WERI-Rb-1 (cell line): ENCODE measurements around the gene SMIM44.
"Not testable (repeated sequence)": the region's sequence is repeated elsewhere in the genome, so short reads cannot be mapped to it uniquely, and the experiment has no call there.

Source experiments
- DNase-seq: peaks from one replicate; pipeline ENCODE4 v3.0.0-alpha.2; 2020
- H3K27ac ChIP-seq: fragments of 250-450 bp; sonication (Bioruptor Pico); 2 replicates; pipeline ENCODE4 v1.5.1; 2020; ENCODE audit warnings: mild to moderate bottlenecking, moderate library complexity
- H3K27me3 ChIP-seq: fragments of 250-450 bp; sonication (Bioruptor Pico); 2 replicates; pipeline ENCODE4 v1.5.1; 2021; ENCODE audit warnings: mild to moderate bottlenecking, low read depth, moderate library complexity; ENCODE audit not compliant: insufficient read depth, severe bottlenecking
- H3K36me3 ChIP-seq: fragments of 250-450 bp; sonication (Bioruptor Pico); 2 replicates; pipeline ENCODE4 v1.5.1; 2020; ENCODE audit warnings: mild to moderate bottlenecking, moderate library complexity
- H3K4me3 ChIP-seq: 2 replicates; pipeline ENCODE4 v1.5.1; 2011; ENCODE audit warnings: low read depth, mild to moderate bottlenecking, control low read depth, low read length
- H3K9me3 ChIP-seq: fragments of 250-450 bp; sonication (Bioruptor Pico); 2 replicates; pipeline ENCODE4 v1.5.1; 2021; ENCODE audit warnings: mild to moderate bottlenecking, moderate library complexity; ENCODE audit not compliant: severe bottlenecking
- TF ChIP-seq, protein P1 (sequence below): IDR thresholded peaks from 2 replicates; pipeline ENCODE4 v1.5.1; 2011; ENCODE audit warnings: low read depth, mild to moderate bottlenecking, control low read depth, inconsistent platforms, low read length

SMIM44 gene

GRCh38 chr19:3456925-3457527 is 26.2 kb downstream of the SMIM44 start:
- Histone ChIP-seq H3K27me3 (no peaks in the 10 kb centered on the region), H3K36me3 (peaks cover 35% of the 10 kb centered on the region), H3K9me3 (no peaks in the 10 kb centered on the region), H3K4me3 (no peak overlapping the region), H3K27ac (no peak overlapping the region)
- no peak for DNase-seq
- TF ChIP-seq, protein P1, sequence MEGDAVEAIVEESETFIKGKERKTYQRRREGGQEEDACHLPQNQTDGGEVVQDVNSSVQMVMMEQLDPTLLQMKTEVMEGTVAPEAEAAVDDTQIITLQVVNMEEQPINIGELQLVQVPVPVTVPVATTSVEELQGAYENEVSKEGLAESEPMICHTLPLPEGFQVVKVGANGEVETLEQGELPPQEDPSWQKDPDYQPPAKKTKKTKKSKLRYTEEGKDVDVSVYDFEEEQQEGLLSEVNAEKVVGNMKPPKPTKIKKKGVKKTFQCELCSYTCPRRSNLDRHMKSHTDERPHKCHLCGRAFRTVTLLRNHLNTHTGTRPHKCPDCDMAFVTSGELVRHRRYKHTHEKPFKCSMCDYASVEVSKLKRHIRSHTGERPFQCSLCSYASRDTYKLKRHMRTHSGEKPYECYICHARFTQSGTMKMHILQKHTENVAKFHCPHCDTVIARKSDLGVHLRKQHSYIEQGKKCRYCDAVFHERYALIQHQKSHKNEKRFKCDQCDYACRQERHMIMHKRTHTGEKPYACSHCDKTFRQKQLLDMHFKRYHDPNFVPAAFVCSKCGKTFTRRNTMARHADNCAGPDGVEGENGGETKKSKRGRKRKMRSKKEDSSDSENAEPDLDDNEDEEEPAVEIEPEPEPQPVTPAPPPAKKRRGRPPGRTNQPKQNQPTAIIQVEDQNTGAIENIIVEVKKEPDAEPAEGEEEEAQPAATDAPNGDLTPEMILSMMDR = no peak

DNA sequence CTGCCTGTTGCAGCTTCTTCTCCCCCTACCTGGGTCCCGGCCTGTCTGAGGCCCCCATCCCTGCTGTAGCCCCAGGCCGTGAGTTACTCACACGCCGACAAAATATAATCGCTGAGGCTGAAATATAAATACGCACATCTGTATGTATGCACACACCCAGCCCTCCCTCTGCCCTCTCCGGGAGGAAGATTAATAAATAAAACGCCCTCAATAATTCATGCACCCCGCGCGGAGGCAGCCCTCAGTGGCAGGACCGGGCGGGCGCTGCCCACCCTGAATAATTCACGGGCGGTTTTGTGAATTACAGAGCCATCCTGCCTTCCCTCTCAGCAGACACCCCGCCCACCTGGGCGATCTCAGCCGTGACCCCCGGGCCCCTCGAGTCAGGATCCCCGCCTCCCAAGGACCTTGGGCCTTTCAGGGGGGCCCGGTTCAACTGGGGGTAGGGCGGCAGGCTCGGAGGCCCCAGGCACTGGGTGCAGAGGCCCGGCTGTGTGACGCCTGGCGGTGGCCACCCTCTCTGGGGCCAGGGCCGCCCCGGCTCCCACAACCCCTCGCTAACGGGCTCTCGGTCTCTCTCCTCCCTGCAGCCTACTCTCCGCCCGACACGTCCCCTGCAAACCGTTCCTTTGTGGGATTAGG is 27.2 kb downstream of the SMIM44 start:
- Histone ChIP-seq H3K9me3 (no peaks in the 10 kb centered on the region), H3K27ac (no peak overlapping the region), H3K27me3 (no peaks in the 10 kb centered on the region), H3K36me3 (peaks cover 35% of the 10 kb centered on the region), H3K4me3 (no peak overlapping the region)
- no peak for DNase-seq
- TF ChIP-seq, protein P1 = no peak

GRCh38 chr19:3455393-3455955 is 27.8 kb downstream of the SMIM44 start:
- H3K27ac ChIP-seq = no peak overlapping the region
- TF ChIP-seq, protein P1 = no peak
- no peaks in the 10 kb centered on the region for H3K27me3 ChIP-seq
- H3K9me3 ChIP-seq = no peaks in the 10 kb centered on the region
- no peak for DNase-seq
- no peak overlapping the region for H3K4me3 ChIP-seq
- peaks cover 41% of the 10 kb centered on the region for H3K36me3 ChIP-seq

DNA sequence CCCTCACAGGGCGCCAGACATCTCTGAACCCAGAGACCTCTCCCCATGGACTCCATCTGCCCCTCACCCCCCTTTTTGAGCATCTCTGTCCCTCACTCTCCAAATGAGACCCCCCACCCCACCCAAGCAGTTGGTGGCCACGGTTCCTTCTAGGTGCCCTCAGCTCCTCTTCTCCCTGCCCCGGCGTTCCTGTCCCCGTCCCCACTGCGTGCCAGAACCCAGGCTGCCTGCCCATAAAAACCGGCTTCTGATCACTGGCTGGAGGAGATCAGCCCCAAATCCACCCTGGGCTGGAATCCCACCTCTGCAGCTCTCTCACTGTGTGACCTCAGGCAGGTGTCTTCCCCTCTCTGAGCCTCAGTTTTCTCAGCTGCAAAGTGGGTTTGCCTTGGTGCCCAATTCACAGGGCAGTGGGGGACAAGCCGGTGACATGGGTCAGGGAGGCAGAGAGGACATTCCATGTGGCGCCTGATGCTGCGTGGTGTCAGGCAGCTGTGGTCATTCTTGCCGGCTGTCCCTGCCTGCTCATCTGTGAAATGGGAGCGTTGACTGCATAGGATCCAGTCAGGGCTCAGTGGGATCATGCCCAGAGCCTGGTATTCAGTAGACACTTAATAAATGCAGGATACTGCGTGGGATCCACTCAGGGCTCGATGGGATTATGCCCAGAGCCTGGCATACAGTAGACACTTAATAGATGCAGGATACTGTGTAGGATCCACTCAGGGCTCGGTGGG is 28.4 kb downstream of the SMIM44 start:
- no peaks in the 10 kb centered on the region for H3K27me3 ChIP-seq
- no peak overlapping the region for H3K27ac ChIP-seq
- H3K9me3 ChIP-seq = no peaks in the 10 kb centered on the region
- H3K36me3 ChIP-seq = peaks cover 39% of the 10 kb centered on the region
- no peak for DNase-seq
- TF ChIP-seq, protein P1 = no peak
- H3K4me3 ChIP-seq = no peak overlapping the region

DNA sequence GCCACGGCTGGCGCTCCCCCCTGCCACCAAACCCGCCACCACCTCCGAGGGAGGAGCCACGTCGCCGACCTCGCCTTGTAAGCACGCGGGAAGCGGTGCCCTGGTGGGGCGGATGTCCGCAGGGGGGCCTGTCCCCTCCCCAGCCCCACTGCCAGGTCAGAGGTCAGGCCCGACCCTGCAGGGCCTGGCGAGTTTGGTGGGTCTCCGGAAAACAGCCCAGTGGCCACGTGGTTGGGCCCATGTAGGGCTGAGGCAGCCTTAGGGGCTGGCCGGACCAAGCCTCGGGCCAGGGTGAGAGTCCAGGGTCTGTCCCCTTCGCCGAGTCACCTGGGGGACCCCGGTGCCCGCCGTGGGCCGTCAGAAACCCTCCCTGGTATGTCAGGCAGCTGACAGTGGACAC is 29.4 kb downstream of the SMIM44 start:
- H3K36me3 ChIP-seq = peaks cover 48% of the 10 kb centered on the region
- DNase-seq = no peak
- H3K4me3 ChIP-seq = no peak overlapping the region
- TF ChIP-seq, protein P1 = no peak
- no peak overlapping the region for H3K27ac ChIP-seq
- H3K9me3 ChIP-seq = no peaks in the 10 kb centered on the region
- no peaks in the 10 kb centered on the region for H3K27me3 ChIP-seq

GRCh38 chr19:3452942-3453214 is 30.4 kb downstream of the SMIM44 start:
- H3K27ac ChIP-seq, H3K27me3 ChIP-seq, H3K4me3 ChIP-seq, DNase-seq, H3K9me3 ChIP-seq: not testable (repeated sequence)
- peaks cover 53% of the 10 kb centered on the region for H3K36me3 ChIP-seq
